Neural crest cell (in vitro differentiated cells): ENCODE results near the gene SSBP3. TPM values are rescaled to one million over a fixed set of nuclear protein-coding genes. Genes with fewer than 3 reads are reported as not detected.

Experiments
- DNase-seq: peaks from one replicate; pipeline ENCODE4 v3.0.0; 2021; ENCODE audit warnings: low read depth, mixed read lengths, low spot score
- H3K27ac Mint-ChIP-seq: one replicate; pipeline ENCODE4 v1.8.0; 2021; ENCODE audit warnings: mild to moderate bottlenecking, mixed read lengths; ENCODE audit not compliant: unreplicated experiment
- H3K27me3 Mint-ChIP-seq: 2 replicates; pipeline ENCODE4 v1.8.0; 2021; ENCODE audit warnings: low read depth, mild to moderate bottlenecking, mixed read lengths
- H3K36me3 Mint-ChIP-seq: 2 replicates; pipeline ENCODE4 v1.8.0; 2021; ENCODE audit warnings: low read depth, mild to moderate bottlenecking, mixed read lengths
- H3K4me1 Mint-ChIP-seq: 2 replicates; pipeline ENCODE4 v1.8.0; 2021; ENCODE audit warnings: mixed read lengths
- H3K4me3 Mint-ChIP-seq: one replicate; pipeline ENCODE4 v1.8.0; 2021; ENCODE audit warnings: mild to moderate bottlenecking, mixed read lengths
- H3K9me3 Mint-ChIP-seq: 2 replicates; pipeline ENCODE4 v1.8.0; 2021; ENCODE audit warnings: mixed read lengths
- CTCF ChIP-seq: fragments of 200-600 bp; sonication (generic); conservative IDR thresholded peaks from 2 replicates; pipeline ENCODE4 v1.5.0; 2021; ENCODE audit warnings: antibody characterized with exemption, mild to moderate bottlenecking
- total RNA-seq: library from RNA; stranded (reverse); gene quantifications from 2 replicates; pipeline ENCODE4 v1.2.1, GENCODE V29; 2021

The SSBP3 gene
- total RNA-seq, 1 donor from 2014 or later = 94.3 TPM

- Mint-ChIP-seq H3K9me3 (no peaks in the 10 kb centered on the region), H3K4me3 (no peak overlapping the region), H3K27me3 (no peaks in the 10 kb centered on the region), H3K4me1 (peaks cover 66% of the 10 kb centered on the region), H3K36me3 (peaks cover 4% of the 10 kb centered on the region), H3K27ac (no peak overlapping the region)
- TF ChIP-seq CTCF = no peak
- DNase-seq = no peak
These were observed 89.1 kb downstream of the SSBP3 start for GRCh38 chr1:54317084-54317483.

GRCh38 chr1:54315099-54315498, 91.1 kb downstream of the SSBP3 start:
- DNase-seq = no peak
- no peak overlapping the region for H3K4me3 Mint-ChIP-seq
- peaks cover 69% of the 10 kb centered on the region for H3K4me1 Mint-ChIP-seq
- peaks cover 4% of the 10 kb centered on the region for H3K36me3 Mint-ChIP-seq
- no peaks in the 10 kb centered on the region for H3K9me3 Mint-ChIP-seq
- no peak overlapping the region for H3K27ac Mint-ChIP-seq
- no peaks in the 10 kb centered on the region for H3K27me3 Mint-ChIP-seq
- TF ChIP-seq CTCF = no peak

GRCh38 chr1:54314696-54315095, 91.5 kb downstream of the SSBP3 start:
- Mint-ChIP-seq H3K36me3 (peaks cover 4% of the 10 kb centered on the region), H3K27ac (no peak overlapping the region), H3K27me3 (no peaks in the 10 kb centered on the region), H3K4me3 (no peak overlapping the region), H3K9me3 (no peaks in the 10 kb centered on the region), H3K4me1 (peaks cover 70% of the 10 kb centered on the region)
- no peak for DNase-seq
- TF ChIP-seq CTCF = no peak

- Mint-ChIP-seq H3K9me3 (no peaks in the 10 kb centered on the region), H3K4me3 (peak overlapping the region; percentile 62), H3K27me3 (no peaks in the 10 kb centered on the region), H3K36me3 (peaks cover 4% of the 10 kb centered on the region), H3K27ac (peak overlapping the region; percentile 37), H3K4me1 (peaks cover 73% of the 10 kb centered on the region)
- no peak for DNase-seq
- no peak for TF ChIP-seq CTCF
These were observed 93.3 kb downstream of the SSBP3 start for GRCh38 chr1:54312796-54313316.

- no peak for DNase-seq
- H3K36me3 Mint-ChIP-seq = no peaks in the 10 kb centered on the region
- H3K27me3 Mint-ChIP-seq = no peaks in the 10 kb centered on the region
- no peak overlapping the region for H3K27ac Mint-ChIP-seq
- no peak overlapping the region for H3K4me3 Mint-ChIP-seq
- H3K4me1 Mint-ChIP-seq = peaks cover 77% of the 10 kb centered on the region
- no peak for TF ChIP-seq CTCF
- H3K9me3 Mint-ChIP-seq = no peaks in the 10 kb centered on the region
These were observed 94.7 kb downstream of the SSBP3 start for GRCh38 chr1:54311506-54311905.
